ENCODE data around the gene DRICH1. TPM values are rescaled to one million over a fixed set of nuclear protein-coding genes. Genes with fewer than 3 reads are reported as not detected.

The DRICH1 gene
- total and polyA plus RNA-seq, 2 of the 13 experiments (the other 11 are each of a cell fraction or from before 2014, with no cell fraction given), result 0.22 to 0.66 TPM

DNA sequence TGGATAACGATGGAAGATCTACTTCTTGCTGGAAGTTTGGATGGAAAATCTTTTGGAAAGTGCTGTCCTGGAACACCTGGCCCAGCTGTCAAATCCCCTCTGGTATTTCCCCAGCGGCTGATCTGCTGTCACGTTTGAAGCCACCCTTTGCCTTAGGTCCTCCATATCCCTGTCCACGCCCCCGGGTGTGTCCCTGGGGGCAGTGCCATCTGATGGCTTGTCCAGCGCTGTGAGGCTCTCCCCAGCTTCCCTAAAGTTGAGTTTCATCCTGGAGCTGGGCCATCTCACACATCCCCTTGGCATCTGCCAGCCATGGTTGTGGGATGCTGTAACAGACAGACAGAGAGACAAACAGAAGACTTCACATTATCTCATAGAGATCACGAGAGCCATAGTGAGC lies 49.0 kb downstream of the DRICH1 start:
- Histone ChIP-seq H3K27ac (ENCODE audit: extremely low read length, insufficient read depth, low read length) (no peak overlapping the region), H3K9ac (ENCODE audit: insufficient read depth, low read depth, low read length) (no peak overlapping the region), H3K4me2 (ENCODE audit: low read depth, low read length) (no peak overlapping the region), H3K4me3 (replicated peaks in 1 of 3; ENCODE audit: insufficient read depth in 1 of 3, low read depth in 2 of 3, low read length in 3 of 3) (no peak overlapping the region), H3K27me3 (ENCODE audit: control insufficient read depth in 1 of 2, insufficient read depth in 2 of 2, low read length in 2 of 2) (peaks cover 3 to 27% of the 10 kb centered on the region in 2 experiments; a peak in 3 of 5 replicates), H3K4me1 (ENCODE audit: insufficient read depth, low read length) (no peaks in the 10 kb centered on the region), H4K20me1 (ENCODE audit: insufficient read depth, low read length) (no peaks in the 10 kb centered on the region), H3K9me3 (ENCODE audit: low read length) (no peaks in the 10 kb centered on the region), H3K79me2 (ENCODE audit: insufficient read depth, low read length) (no peaks in the 10 kb centered on the region), H2AFZ (ENCODE audit: low read length) (no peak overlapping the region), H3K36me3 (replicated peaks in 1 of 2; ENCODE audit: control insufficient read depth in 1 of 2, insufficient read depth in 2 of 2, low read length in 2 of 2) (no peaks in the 10 kb centered on the region)
- 37% methylated on average over 6 of the region's 7 CpGs for WGBS (ENCODE audit: low lambda C conversion rate)
- in situ Hi-C loops (cut with HindIII; ENCODE audit: extremely low pct_ligation_motif_present, low pct_unique_long_range_greater_than_20kb) (loop anchor here (10.0 to 25.0 kb wide), 2 partner anchors 96 to 188 kb away; no protein-coding TSS in a partner anchor), intact Hi-C loops (cut with micrococcal nuclease; ENCODE audit: unreplicated experiment) (no loop called here)
- CTCF ChIA-PET (ENCODE audit: low intra/inter-chr PET ratio, low total read pairs), result no interaction called here
- no peak for ATAC-seq
- TF ChIP-seq, protein P1, sequence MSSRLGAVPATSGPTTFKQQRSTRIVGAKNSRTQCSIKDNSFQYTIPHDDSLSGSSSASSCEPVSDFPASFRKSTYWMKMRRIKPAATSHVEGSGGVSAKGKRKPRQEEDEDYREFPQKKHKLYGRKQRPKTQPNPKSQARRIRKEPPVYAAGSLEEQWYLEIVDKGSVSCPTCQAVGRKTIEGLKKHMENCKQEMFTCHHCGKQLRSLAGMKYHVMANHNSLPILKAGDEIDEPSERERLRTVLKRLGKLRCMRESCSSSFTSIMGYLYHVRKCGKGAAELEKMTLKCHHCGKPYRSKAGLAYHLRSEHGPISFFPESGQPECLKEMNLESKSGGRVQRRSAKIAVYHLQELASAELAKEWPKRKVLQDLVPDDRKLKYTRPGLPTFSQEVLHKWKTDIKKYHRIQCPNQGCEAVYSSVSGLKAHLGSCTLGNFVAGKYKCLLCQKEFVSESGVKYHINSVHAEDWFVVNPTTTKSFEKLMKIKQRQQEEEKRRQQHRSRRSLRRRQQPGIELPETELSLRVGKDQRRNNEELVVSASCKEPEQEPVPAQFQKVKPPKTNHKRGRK (CRISPR knock-in tag; IDR thresholded peaks at IDR 0.05), result no peak
- TF ChIP-seq, protein P2, sequence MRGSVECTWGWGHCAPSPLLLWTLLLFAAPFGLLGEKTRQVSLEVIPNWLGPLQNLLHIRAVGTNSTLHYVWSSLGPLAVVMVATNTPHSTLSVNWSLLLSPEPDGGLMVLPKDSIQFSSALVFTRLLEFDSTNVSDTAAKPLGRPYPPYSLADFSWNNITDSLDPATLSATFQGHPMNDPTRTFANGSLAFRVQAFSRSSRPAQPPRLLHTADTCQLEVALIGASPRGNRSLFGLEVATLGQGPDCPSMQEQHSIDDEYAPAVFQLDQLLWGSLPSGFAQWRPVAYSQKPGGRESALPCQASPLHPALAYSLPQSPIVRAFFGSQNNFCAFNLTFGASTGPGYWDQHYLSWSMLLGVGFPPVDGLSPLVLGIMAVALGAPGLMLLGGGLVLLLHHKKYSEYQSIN (CRISPR knock-in tag; IDR thresholded peaks at IDR 0.05; ENCODE audit: borderline replicate concordance), result no peak
- TF ChIP-seq SMAD9 (CRISPR knock-in tag; IDR thresholded peaks at IDR 0.05), result no peak
- TF ChIP-seq ZFX (CRISPR knock-in tag; IDR thresholded peaks at IDR 0.05; ENCODE audit: low read depth), result no peak
- TF ChIP-seq ZNF746 (CRISPR knock-in tag; IDR thresholded peaks at IDR 0.05), result no peak
- TF ChIP-seq, protein P3, sequence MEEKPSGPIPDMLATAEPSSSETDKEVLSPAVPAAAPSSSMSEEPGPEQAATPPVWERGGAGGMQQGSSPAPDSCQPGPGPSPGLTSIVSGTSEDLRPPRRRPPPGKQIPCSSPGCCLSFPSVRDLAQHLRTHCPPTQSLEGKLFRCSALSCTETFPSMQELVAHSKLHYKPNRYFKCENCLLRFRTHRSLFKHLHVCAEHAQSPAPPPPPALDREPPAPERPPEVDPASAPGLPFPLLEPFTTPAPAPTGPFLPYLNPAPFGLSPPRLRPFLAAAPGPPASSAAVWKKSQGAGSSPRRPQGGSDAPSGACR (CRISPR knock-in tag; IDR thresholded peaks at IDR 0.05), result no peak
- no peak for TF ChIP-seq CCAR2 (optimal IDR thresholded peaks at IDR 0.05; ENCODE audit: low read depth, low read length)
- TF ChIP-seq ZNF615 (CRISPR knock-in tag; IDR thresholded peaks at IDR 0.05; ENCODE audit: borderline replicate concordance), result no peak
- no peak for TF ChIP-seq THAP11 (CRISPR knock-in tag; IDR thresholded peaks at IDR 0.05)
- no peak for TF ChIP-seq MIER3 (CRISPR knock-in tag; IDR thresholded peaks at IDR 0.05; ENCODE audit: borderline replicate concordance)
- no peak for TF ChIP-seq ZSCAN25 (CRISPR knock-in tag; IDR thresholded peaks at IDR 0.05)
- no peak for TF ChIP-seq JUN (CRISPR knock-in tag; IDR thresholded peaks at IDR 0.05)
- TF ChIP-seq SETDB1 (CRISPR knock-in tag; IDR thresholded peaks at IDR 0.05; ENCODE audit: borderline replicate concordance), result no peak
- TF ChIP-seq, protein P4, sequence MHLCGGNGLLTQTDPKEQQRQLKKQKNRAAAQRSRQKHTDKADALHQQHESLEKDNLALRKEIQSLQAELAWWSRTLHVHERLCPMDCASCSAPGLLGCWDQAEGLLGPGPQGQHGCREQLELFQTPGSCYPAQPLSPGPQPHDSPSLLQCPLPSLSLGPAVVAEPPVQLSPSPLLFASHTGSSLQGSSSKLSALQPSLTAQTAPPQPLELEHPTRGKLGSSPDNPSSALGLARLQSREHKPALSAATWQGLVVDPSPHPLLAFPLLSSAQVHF (CRISPR knock-in tag; IDR thresholded peaks at IDR 0.05), result no peak
- no peak for TF ChIP-seq WIZ (CRISPR knock-in tag; IDR thresholded peaks at IDR 0.05)
- TF ChIP-seq GATA4 (IDR thresholded peaks at IDR 0.05; ENCODE audit: borderline replicate concordance, low read depth), result no peak
- DNase-seq (ENCODE audit: low spot score), result no peak
- POLR2A ChIA-PET, result interaction anchor here (0.6 kb wide), 1 partner anchor 274 kb away, joined by 5 read pairs; the partner anchor contains the start of gene SLC2A11
- no TSS peak for BruUV-seq (replicated peaks)
- no peak for FAIRE-seq
